SJCRH30 (cell line): Measurements from ENCODE around the gene DNAJA2. TPM values are rescaled to one million over a fixed set of nuclear protein-coding genes. Genes with fewer than 3 reads are reported as not detected.
A peak's percentile ranks its signal among the peaks of the same experiment; 100 is the strongest.
"Not testable (repeated sequence)": the region's sequence is repeated elsewhere in the genome, so short reads cannot be mapped to it uniquely, and the experiment has no call there.

Experiments used
- DNase-seq, 2 experiments: peaks; one replicate each; pipeline ENCODE4 v3.0.0-alpha.2; 2015 to 2020
- H3K27ac ChIP-seq: fragments of 250-450 bp; sonication (Bioruptor Pico); 2 replicates; pipeline ENCODE4 v1.5.1; 2020; ENCODE audit warnings: mild to moderate bottlenecking, moderate library complexity
- H3K27me3 ChIP-seq: fragments of 250-450 bp; sonication (Bioruptor Pico); 2 replicates; pipeline ENCODE4 v1.5.1; 2020; ENCODE audit warnings: mild to moderate bottlenecking, moderate library complexity
- H3K36me3 ChIP-seq: fragments of 250-450 bp; sonication (Bioruptor Pico); 2 replicates; pipeline ENCODE4 v1.5.1; 2020; ENCODE audit warnings: mild to moderate bottlenecking, moderate library complexity
- H3K4me1 ChIP-seq: fragments of 250-450 bp; sonication (Bioruptor Pico); 2 replicates; pipeline ENCODE4 v1.5.1; 2020; ENCODE audit warnings: mild to moderate bottlenecking, moderate library complexity
- H3K4me3 ChIP-seq: fragments of 250-450 bp; sonication (Bioruptor Pico); 2 replicates; pipeline ENCODE4 v1.5.1; 2020; ENCODE audit warnings: mild to moderate bottlenecking, moderate library complexity
- H3K9me3 ChIP-seq: fragments of 250-450 bp; sonication (Bioruptor Pico); replicated peaks from 2 replicates; pipeline ENCODE4 v1.5.1; 2020; ENCODE audit warnings: mild to moderate bottlenecking, moderate library complexity
- total RNA-seq: library from RNA; depleted of rRNA; stranded (reverse); fragments of >200 nt; shearing (Covaris generic); gene quantifications from 2 replicates; pipeline ENCODE4 v1.2.3, GENCODE V29; 2014; rRNA removed

DNAJA2 gene
- total RNA-seq, result 86.4 and 90.9 TPM in 2 replicates

DNA sequence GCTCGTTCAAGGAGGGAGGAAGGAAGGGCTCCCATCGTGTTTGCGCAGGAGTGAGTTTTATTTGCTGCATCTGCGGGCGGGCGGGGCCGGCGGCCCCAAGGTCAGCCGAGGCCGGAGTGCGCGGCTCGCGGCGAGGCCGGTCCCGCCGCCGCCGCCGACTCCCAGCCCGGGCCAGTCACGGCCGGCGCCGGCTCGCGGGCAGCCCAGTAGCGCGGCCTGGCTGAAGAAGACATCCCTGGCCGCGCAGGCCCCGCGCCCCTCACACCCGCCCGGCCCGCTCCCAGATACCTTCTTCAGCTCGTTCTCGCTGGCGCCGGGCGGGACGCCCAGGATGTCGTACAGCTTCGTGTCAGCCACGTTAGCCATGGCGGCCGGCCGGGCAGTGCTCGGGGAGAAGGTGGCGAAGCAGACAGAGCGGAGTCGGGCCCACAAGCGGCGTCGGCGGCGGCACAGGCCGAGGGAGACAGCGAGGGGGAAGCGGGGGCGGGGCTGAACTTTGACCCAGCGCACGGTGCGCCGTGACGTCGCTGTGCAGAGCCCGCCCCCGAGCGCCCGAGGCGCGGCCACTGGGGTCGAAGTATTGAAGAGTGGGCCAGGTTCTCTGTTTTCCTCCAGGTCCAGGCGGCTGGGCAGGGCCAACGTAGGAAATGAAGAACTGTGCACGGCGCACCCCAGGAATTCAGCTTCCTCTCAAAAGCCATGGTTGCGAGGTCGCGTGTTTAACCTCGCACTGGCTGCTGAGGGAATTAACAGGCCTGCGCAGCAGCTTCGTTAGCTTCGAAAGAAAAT lies at the start of gene DNAJA2:
TSS of gene DNAJA2 (minus strand) at position 468 of the 789 bp plus-strand sequence. CDS start at position 366, 102 bp downstream.
- Histone ChIP-seq H3K9me3 (no peaks in the 10 kb centered on the region), H3K27me3 (no peaks in the 10 kb centered on the region), H3K27ac (peak within 1 kb of the TSS; percentile 76), H3K4me1 (no peaks in the 10 kb centered on the region; the same call in 1 of the 2 replicates), H3K36me3 (peaks cover 24% of the 10 kb centered on the region), H3K4me3 (peak within 1 kb of the TSS; percentile 91)
- DNase-seq, result peak; percentile 90 to 92

DNA sequence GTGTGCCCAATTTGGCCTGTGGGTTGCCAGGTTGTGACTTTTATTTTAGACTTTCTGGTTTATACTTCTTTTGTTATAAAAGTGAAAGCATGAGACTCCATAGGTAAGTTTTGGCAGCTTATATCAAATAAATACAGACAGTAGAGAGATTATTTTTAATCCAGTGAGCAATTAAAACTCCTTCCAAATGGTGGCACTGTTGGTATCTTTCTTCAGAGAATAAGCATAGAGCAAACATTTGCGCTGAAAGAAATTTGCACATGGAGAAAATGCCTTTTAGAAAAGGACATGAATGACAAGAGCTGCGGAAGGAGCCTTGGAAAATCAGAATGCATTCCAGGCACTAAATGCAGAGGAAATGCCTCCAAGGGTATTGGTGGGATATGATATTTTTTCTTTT lies 46.1 kb upstream of the DNAJA2 start:
- no peaks in the 10 kb centered on the region for H3K9me3 ChIP-seq
- H3K4me1 ChIP-seq, result no peaks in the 10 kb centered on the region
- H3K4me3 ChIP-seq, result no peak overlapping the region
- no peaks in the 10 kb centered on the region for H3K27me3 ChIP-seq
- no peak overlapping the region for H3K27ac ChIP-seq
- no peak for DNase-seq
- no peaks in the 10 kb centered on the region for H3K36me3 ChIP-seq

DNA sequence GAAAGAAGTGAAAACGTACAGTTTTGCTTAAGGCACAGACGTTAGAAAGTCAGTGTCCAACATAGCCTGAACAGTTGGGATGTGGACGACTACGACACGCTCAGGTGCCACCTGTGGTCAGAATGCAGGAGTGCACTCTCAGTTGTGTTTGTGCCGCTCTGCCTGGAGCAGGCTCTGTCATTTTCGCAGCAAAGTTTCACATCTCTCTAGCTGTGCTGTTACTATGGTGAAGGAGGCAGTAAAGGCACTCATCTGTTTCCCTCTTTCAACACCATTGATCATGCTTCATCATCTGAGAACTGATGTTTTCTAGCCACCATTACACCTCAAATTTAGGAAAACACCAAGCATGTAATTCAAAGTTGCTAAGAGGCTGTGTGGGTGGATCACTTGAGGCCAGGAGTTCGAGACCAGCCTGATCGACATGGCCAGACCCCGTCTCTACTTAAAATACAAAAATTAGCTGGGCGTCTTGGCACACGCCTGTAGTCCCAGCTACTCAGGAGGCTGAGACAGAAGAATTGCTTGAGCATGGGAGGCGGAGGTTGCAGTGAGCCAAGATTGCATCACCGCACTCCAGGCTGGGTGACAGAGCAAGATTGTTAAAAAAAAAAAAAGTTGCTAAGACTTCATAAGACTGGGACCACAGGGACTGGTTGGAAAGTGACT lies 44.9 kb upstream of the DNAJA2 start:
- Histone ChIP-seq H3K27me3 (no peaks in the 10 kb centered on the region), H3K4me1 (no peaks in the 10 kb centered on the region), H3K9me3 (no peaks in the 10 kb centered on the region), H3K36me3 (no peaks in the 10 kb centered on the region), H3K4me3 (no peak overlapping the region), H3K27ac (no peak overlapping the region)
- peak in 1 of 2 experiments; percentile 14 for DNase-seq

DNA sequence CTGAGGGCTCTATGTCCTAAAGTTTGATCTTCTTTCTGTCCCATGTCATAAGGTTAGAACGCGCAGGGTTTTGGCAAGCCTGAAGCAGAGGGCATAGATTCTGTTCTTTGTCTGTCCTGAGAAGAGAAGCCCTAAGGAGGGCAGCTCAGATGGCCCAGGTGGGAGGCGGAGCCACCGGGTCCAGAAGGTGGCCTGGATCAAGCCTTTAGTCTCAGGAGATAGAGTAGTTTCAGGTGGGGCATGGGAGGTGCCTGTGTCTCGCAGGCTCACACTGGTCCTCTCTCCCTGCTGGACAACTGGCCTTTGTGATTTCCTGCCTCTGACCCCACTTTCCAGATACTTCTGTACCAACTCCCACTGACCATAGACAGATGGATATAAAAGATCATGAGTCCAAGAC lies 44.2 kb upstream of the DNAJA2 start:
- DNase-seq, result no peak
- Histone ChIP-seq H3K27me3 (no peaks in the 10 kb centered on the region), H3K27ac (no peak overlapping the region), H3K9me3 (no peaks in the 10 kb centered on the region), H3K4me1 (no peaks in the 10 kb centered on the region), H3K36me3 (no peaks in the 10 kb centered on the region), H3K4me3 (no peak overlapping the region)

DNA sequence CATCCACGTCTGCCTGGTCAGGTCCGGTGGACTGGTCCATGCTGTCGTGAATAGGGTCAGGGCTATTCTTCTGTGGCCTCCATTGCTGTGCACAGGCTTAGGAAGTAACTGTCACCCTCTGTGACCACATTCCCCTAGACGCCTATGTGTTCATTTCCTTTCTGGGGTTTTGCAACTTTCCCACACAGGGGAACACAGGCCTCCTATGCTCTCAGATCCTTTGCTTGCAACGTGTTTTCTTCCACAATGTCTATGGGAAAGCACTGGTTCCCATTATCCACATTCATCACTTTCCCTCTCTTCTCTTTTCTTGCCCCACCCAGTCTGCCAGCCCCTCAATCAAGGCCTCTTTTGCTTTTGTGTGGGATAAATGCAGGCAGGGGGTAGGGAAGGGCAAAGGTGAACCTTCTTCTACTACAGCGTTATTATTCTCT lies 43.2 kb upstream of the DNAJA2 start:
- no peak overlapping the region for H3K4me3 ChIP-seq
- DNase-seq, result no peak
- 0 out of 2 replicates have a peak, but pooled peaks cover 3% of the 10 kb centered on the region for H3K9me3 ChIP-seq
- no peaks in the 10 kb centered on the region for H3K4me1 ChIP-seq
- no peak overlapping the region for H3K27ac ChIP-seq
- H3K36me3 ChIP-seq, result no peaks in the 10 kb centered on the region
- H3K27me3 ChIP-seq, result no peaks in the 10 kb centered on the region

DNA sequence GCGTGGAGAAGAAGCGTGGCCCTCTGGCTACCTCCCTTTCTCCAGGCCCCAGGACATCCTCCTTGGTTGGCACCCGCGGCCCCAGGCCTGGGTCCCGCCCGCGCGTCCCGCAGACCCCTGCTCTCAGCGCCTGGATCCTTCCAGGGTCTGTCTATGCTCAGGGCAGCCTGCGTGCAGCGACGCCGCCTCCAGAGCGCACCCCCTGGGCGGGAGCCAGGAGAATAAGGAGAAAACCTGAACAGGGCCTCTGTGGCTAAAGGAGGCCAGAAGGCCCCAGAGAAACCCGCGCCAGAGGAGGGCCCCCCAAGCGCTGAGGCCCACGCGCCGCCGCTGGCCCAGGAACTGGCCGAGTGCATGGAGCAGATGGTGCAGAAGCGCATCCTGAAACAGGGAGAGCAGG lies 40.4 kb upstream of the DNAJA2 start:
- Histone ChIP-seq H3K27ac (no peak overlapping the region), H3K9me3 (0 out of 2 replicates have a peak, but pooled peaks cover 3% of the 10 kb centered on the region), H3K4me1 (no peaks in the 10 kb centered on the region), H3K4me3 (no peak overlapping the region), H3K36me3 (no peaks in the 10 kb centered on the region), H3K27me3 (no peaks in the 10 kb centered on the region)
- no peak for DNase-seq

DNA sequence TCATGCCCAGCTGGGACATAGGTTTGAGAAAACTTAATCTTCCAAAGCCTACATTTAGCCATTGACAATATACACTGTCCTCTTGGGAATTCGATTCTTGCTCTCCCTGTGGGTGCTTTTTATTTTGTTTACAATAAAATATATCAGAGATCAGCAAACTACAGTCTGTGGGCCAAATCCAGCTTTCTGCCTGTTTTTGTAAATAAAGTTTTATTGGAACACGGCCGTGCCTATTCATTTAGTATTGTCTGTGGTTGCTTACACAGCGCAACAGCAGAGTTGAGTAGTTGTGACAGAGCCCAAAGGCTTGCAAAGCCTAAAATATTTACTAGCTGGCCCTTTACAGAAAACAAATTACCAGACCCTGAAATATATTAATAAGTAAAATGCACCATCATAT lies 39.7 kb upstream of the DNAJA2 start:
- Histone ChIP-seq H3K4me1 (no peaks in the 10 kb centered on the region), H3K4me3 (no peak overlapping the region), H3K9me3 (0 out of 2 replicates have a peak, but pooled peaks cover 3% of the 10 kb centered on the region), H3K36me3 (no peaks in the 10 kb centered on the region), H3K27me3 (no peaks in the 10 kb centered on the region), H3K27ac (no peak overlapping the region)
- DNase-seq, result no peak

DNA sequence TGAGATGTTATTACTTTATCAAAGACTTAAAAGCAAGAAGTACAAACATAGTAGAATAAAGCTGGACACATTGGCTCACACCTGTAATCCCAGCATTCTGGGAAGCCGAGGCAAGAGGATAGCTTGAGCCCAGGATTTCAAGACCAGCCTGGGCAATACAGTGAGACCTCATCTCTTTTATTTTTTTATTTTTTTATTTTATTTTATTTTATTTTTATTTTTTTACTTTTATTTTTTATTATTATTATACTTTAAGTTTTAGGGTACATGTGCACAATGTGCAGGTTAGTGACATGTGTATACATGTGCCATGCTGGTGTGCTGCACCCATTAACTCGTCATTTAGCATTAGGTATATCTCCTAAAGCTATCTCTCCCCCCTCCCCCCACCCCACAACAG lies 37.3 kb upstream of the DNAJA2 start:
- DNase-seq, H3K4me1 ChIP-seq, H3K27me3 ChIP-seq, H3K27ac ChIP-seq, H3K4me3 ChIP-seq, H3K36me3 ChIP-seq, H3K9me3 ChIP-seq: not testable (repeated sequence)

DNA sequence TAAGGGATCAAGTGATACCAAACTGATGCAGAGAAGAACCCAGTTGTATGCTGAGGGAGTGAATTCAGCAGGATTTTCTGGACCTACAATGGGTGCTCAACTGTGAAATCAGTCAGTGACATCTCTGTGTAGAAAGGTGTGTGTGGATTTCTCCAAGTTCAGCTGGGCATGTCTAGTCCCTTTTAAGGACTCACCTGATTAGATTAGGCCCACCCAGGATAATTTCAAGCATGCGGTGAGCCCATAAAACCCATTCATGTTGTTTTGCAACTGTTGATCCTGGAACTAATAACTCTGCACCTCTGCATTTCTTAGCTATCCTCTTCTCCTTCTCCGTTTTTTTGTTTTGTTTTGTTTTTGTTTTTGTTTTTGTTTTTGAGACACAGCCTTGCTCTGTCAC lies 35.1 kb upstream of the DNAJA2 start:
- H3K27ac ChIP-seq, result no peak overlapping the region
- no peaks in the 10 kb centered on the region for H3K4me1 ChIP-seq
- H3K9me3 ChIP-seq, result 0 out of 2 replicates have a peak, but pooled peaks cover 3% of the 10 kb centered on the region
- no peak overlapping the region for H3K4me3 ChIP-seq
- no peaks in the 10 kb centered on the region for H3K36me3 ChIP-seq
- H3K27me3 ChIP-seq, result no peaks in the 10 kb centered on the region
- DNase-seq, result no peak

DNA sequence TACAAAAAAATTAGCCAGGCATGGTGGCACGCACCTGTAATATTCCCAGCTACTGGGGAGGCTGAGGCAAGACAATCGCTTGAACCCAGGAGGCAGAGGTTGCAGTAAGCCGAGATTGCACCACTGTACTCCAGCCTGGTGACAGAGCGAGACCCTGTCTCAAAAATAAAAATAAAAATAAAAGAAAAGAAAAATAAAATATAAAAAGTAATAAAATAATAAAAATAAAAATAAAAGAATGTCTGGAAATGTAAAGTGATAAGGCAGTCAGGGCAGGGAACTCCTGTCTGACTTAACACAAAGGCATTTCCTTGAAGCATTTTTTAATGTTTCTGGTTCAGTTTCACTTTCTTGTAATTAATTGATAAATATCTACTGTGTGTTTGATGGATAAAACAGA lies 34.7 kb upstream of the DNAJA2 start:
- Histone ChIP-seq H3K4me1 (no peaks in the 10 kb centered on the region), H3K36me3 (no peaks in the 10 kb centered on the region), H3K4me3 (no peak overlapping the region), H3K27me3 (no peaks in the 10 kb centered on the region), H3K27ac (no peak overlapping the region), H3K9me3 (0 out of 2 replicates have a peak, but pooled peaks cover 3% of the 10 kb centered on the region)
- no peak for DNase-seq

DNA sequence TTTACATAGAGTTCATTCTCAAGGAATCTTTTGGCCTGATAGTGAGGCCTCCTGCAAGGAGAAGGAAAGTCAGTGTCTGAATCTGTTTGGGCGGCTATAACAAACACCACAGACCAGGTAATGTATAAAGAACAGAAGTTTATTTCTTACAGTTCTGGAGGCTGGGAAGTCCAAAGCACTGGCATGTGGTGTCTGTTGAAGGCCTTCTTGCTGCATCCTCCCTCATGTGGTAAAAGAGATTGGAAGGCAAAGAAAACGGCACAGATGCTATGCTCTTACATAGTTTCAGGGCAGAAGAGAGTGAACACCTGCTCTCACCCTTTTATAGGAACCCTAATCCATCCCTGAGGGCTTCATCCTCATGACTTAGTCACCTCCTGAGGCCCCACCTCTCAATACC lies 31.2 kb upstream of the DNAJA2 start:
- H3K4me1 ChIP-seq, result no peaks in the 10 kb centered on the region
- no peaks in the 10 kb centered on the region for H3K27me3 ChIP-seq
- no peaks in the 10 kb centered on the region for H3K9me3 ChIP-seq
- DNase-seq, result no peak
- no peak overlapping the region for H3K27ac ChIP-seq
- no peaks in the 10 kb centered on the region for H3K36me3 ChIP-seq
- H3K4me3 ChIP-seq, result no peak overlapping the region

DNA sequence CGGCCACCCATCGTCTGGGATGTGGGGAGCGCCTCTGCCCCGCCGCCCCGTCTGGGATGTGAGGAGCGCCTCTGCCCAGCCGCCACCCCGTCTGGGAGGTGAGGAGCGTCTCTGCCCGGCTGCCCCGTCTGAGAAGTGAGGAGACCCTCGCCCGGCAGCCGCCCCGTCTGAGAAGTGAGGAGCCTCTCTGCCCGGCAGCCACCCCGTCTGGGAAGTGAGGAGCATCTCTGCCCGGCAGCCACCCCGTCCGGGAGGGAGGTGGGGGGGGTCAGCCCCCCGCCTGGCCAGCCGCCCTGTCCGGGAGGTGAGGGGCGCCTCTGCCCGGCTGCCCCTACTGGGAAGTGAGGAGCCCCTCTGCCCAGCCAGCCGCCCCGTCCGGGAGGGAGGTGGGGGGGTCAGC lies 26.6 kb upstream of the DNAJA2 start:
- H3K36me3 ChIP-seq, DNase-seq, H3K27ac ChIP-seq, H3K27me3 ChIP-seq, H3K9me3 ChIP-seq, H3K4me1 ChIP-seq, H3K4me3 ChIP-seq: not testable (repeated sequence)

DNA sequence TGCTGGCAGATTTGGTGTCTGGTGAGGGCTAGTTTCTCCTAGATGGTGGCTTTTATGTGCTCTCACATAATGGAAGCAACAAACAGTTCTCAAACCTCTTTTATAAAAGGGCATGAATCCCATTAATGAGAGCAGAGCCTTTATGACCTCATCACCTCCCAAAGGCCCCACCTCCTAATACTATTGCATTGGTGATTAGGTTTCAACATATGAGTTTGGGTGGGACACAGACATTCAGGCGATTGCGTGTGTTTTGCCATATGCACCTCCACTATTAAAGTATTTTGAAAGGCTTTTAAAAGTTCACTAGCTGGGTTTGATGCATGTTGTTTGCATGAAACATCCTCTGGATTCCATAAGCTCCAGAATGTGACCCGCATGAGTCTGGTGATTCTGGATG lies 24.4 kb upstream of the DNAJA2 start:
- no peaks in the 10 kb centered on the region for H3K36me3 ChIP-seq
- H3K4me3 ChIP-seq, result no peak overlapping the region
- no peak for DNase-seq
- H3K27me3 ChIP-seq, result no peaks in the 10 kb centered on the region
- H3K4me1 ChIP-seq, result no peaks in the 10 kb centered on the region
- H3K9me3 ChIP-seq, result no peaks in the 10 kb centered on the region
- H3K27ac ChIP-seq, result no peak overlapping the region

DNA sequence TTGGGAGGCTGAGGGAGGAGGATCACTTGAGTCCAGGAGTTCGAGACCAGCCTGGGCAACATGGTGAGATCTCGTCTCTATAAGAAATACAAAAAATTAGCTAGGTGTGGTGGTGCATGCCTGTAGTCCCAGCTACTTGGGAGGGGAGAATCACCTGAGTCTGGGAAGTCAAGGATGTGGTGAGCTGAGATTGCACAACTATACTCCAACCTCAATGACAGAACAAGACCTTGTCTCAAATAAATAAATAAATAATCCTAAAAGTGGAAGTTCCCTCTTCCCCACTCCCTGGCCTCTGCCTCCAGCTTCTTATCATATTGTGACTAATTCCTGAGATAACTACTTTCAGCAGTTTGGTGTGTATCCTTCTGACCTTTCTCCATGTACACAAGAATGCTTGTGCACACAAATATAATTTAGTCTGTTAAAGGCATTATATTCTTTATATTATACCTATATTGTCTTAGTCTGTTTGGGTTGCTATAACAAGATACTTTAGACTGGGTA lies 23.5 kb upstream of the DNAJA2 start:
- Histone ChIP-seq H3K36me3 (no peaks in the 10 kb centered on the region), H3K4me1 (no peaks in the 10 kb centered on the region), H3K27ac (no peak overlapping the region), H3K9me3 (no peaks in the 10 kb centered on the region), H3K27me3 (no peaks in the 10 kb centered on the region), H3K4me3 (no peak overlapping the region)
- no peak for DNase-seq

DNA sequence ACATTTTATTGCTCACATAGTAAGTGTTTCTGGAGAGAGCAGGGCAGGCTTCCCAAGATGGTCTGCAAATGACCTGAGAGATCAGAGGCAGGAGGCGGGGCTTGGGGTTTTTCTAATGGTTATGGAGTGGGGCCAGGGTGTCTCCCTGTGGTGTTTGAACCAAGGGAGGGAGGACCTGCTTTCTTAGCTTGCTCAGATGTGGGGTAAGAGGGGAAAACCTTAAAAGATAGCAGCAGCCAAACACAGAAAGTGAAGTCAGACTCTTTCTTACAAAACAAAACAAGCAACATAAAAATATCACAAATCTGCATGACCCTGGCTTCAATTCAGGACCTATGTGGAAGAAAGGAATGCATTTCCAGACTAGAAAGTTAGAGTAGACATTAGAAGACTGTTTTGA lies 22.9 kb upstream of the DNAJA2 start:
- Histone ChIP-seq H3K27me3 (no peaks in the 10 kb centered on the region), H3K27ac (no peak overlapping the region), H3K4me1 (no peaks in the 10 kb centered on the region), H3K4me3 (no peak overlapping the region), H3K36me3 (no peaks in the 10 kb centered on the region), H3K9me3 (no peaks in the 10 kb centered on the region)
- DNase-seq, result no peak
